Dermis blood vessel endothelial cell (primary cell): ENCODE measurements around the gene MX2. TPM values are rescaled to one million over a fixed set of nuclear protein-coding genes. Genes with fewer than 3 reads are reported as not detected.

Source experiments
- DNase-seq: peaks from one replicate; pipeline ENCODE4 v3.0.0; 2010
- total RNA-seq: library from RNA; depleted of rRNA; stranded (reverse); fragments of >200 nt; gene quantifications from 2 replicates; pipeline ENCODE4 v1.2.3, GENCODE V29; 2014

MX2 gene
- total RNA-seq, 1 donor from 2014 or later: 0.85 TPM

- peak; percentile 11 for DNase-seq
These were observed 80.8 kb downstream of the MX2 start for GRCh38 chr21:41442481-41443186.

- no peak for DNase-seq
These were observed 81.7 kb downstream of the MX2 start for GRCh38 chr21:41443562-41443961.

GRCh38 chr21:41444703-41445464 is 83.1 kb downstream of the MX2 start:
- DNase-seq: no peak

- DNase-seq: no peak
These were observed 83.6 kb downstream of the MX2 start for GRCh38 chr21:41445465-41445862.

GRCh38 chr21:41446586-41446985 is 84.8 kb downstream of the MX2 start:
- DNase-seq: no peak

- DNase-seq: no peak
These were observed 85.5 kb downstream of the MX2 start for GRCh38 chr21:41447356-41447755.

- DNase-seq: no peak
These were observed 87.8 kb downstream of the MX2 start for GRCh38 chr21:41449613-41450012.

GRCh38 chr21:41451753-41452676 is 90.2 kb downstream of the MX2 start:
- DNase-seq: no peak

- no peak for DNase-seq
These were observed 91.4 kb downstream of the MX2 start for GRCh38 chr21:41453198-41453597.

- DNase-seq: no peak
These were observed 91.9 kb downstream of the MX2 start for GRCh38 chr21:41453761-41454160.

- DNase-seq: peak; percentile 11
These were observed 96.3 kb downstream of the MX2 start for GRCh38 chr21:41458121-41458520.

- DNase-seq: no peak
These were observed 96.7 kb downstream of the MX2 start for GRCh38 chr21:41458559-41458958.

Other genes with a start within 250 kb of the MX2 start
- 571 and 696 TPM in 2 replicates for gene BACE2, start 193.9 kb upstream of the MX2 start, total RNA-seq
- not detected in 2 replicates for gene FAM3B, start 45.2 kb upstream of the MX2 start, total RNA-seq
- gene MX1, start 64.2 kb downstream of the MX2 start, total RNA-seq: 10.0 and 10.4 TPM in 2 replicates
- gene TMPRSS2, start 146.1 kb downstream of the MX2 start, total RNA-seq: not detected in 2 replicates